Stimulated activated CD4-positive, alpha-beta T cell treated with anti-CD3 and anti-CD28 coated beads, Interleukin-2, amount 100 ng/mL, for 48 hours (primary cell): ENCODE results near the gene DMBX1.

Experiments used
- DNase-seq, 2 donors: peaks; one replicate each; pipeline ENCODE4 v3.0.0-alpha.2; 2020

The DMBX1 gene

DNA sequence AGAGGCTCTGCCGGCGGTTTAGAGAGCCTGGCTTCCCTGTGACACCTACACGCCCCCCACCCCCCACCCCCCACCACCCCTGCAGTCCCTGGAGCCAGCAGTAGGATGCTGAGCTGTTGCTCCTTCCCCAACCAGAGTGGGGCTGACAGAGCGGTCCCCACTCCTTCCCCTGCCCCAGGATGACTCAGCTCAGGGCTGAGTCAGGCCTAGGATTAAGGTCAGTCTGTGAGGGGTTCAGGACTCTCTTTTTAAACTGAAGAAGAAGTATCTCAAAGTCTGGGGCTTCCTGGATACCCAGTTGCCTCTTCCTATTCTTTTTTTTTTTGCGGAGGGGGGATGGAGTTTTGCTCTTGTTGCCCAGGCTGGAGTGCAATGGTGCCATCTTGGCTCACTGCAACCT is 19.1 kb downstream of the DMBX1 start:
- DNase-seq, result no peak

DNA sequence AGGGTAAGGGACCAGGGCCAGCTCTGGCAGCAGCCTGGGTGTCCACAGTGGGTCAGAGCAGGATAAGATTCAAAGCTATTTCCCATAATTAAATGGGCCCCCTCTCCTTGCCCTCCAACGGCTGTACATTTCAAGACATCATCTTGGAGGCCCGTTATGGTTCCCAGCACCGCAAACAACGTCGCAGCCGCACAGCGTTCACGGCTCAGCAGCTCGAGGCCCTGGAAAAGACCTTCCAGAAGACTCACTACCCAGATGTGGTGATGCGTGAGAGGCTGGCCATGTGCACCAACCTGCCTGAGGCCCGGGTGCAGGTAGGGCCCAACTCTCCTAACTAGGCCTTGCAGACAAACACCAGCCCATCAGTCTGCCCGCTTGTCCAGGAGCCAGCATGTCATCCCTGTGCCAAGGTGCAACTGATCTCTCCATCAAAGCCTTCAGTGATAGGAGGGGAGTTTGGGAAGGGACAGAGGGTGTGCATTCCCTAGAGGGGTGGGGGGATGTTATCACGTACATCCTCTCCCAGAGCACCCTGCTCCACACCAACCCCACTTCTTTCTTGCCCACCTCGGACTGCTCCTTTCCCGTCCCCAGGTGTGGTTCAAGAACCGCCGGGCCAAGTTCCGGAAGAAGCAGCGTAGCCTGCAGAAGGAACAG is 20.8 kb downstream of the DMBX1 start:
- no peak for DNase-seq

DNA sequence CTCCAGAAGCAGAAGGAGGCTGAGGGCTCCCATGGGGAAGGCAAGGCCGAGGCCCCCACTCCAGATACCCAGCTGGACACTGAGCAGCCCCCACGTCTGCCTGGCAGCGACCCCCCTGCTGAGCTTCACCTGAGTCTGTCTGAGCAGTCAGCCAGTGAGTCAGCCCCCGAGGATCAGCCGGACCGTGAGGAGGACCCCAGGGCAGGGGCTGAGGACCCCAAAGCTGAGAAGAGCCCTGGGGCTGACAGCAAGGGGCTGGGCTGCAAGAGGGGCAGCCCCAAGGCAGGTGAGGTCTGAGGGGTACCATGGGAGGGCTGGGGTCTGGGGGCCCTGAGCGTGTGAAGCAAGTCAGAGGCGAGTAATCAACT is 21.3 kb downstream of the DMBX1 start:
- no peak for DNase-seq

DNA sequence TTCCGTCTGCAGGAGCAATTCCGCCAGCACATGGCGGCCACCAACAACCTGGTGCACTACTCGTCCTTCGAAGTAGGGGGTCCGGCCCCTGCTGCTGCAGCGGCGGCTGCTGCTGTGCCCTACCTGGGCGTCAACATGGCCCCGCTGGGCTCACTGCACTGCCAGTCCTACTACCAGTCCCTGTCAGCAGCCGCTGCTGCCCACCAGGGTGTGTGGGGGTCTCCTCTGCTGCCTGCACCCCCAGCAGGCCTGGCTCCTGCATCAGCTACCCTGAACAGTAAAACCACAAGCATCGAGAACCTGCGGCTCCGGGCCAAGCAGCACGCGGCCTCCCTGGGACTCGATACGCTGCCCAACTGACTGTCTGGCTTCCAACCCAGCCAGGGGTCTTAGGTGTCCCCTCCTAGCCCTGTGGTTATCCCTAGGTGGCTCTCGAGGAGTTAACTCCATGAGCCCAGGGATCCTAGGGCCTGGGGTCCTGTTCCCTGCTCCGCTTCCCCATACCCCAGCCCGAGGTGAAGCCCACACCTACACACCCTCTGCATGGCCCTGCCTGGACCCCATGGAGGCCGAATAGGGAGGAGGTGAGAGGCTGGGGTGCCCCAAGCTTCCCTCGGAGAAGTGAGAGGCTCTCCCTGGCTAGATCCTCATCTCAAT is 22.6 kb downstream of the DMBX1 start:
- no peak for DNase-seq

DNA sequence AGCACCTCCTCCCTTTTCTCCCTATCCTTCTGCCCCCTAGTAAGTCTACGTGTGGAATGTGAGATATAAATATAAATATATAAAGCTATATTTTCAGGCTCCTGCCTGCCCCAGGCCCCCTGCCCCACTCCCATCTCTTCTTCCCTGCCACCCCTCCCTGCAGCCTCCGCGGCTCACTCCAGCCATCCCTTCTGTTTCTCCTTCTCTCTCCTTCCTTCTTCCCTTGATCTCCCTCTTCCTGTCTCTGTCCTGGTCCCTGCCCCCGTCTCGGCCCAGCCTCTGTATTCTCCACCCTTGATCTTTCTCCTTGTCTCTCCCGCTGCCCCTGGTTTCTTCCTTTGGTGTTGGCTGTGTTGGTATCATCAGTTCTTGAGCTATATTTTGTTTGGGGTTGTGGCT is 23.2 kb downstream of the DMBX1 start:
- DNase-seq, result no peak

DNA sequence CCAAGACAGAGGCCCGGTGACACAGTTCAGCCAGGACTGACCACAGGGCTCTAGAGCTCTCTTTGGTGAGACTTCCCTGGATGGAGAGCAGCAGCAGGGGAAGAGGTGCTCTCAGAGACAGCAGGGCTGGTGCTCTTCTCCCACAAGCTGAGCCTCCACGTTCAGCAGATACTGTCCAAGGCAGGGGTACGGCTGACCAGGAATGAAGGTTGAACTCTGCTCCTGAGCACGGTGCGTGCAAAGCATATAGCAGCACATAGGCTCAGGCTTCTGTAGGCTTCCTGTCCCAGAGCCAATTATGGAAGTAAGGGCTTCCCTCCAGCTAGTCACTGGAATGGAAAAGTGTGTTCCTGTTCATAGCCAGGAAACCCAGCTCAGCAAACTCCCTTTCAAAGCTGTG is 23.9 kb downstream of the DMBX1 start:
- DNase-seq, result no peak

DNA sequence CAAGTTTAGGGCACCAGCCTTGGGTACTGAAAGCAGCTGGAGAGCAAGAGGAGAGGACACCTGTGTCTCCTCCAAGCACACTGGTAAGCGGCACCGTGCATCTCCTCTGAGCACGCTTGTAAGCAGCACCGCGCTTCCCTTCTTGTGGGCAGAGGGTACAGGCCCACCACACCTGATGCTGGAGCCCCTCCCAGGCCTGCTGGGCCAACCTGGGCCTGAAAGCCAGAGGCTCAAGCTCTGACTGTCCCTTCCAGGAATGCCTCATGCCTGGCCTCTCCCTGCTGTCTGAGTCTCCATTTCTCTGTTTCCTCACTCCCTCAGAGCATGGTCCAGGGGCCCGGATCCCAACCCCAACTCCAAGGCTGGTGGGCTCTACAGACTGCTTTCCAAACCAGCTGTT is 25.9 kb downstream of the DMBX1 start:
- DNase-seq, result no peak

DNA sequence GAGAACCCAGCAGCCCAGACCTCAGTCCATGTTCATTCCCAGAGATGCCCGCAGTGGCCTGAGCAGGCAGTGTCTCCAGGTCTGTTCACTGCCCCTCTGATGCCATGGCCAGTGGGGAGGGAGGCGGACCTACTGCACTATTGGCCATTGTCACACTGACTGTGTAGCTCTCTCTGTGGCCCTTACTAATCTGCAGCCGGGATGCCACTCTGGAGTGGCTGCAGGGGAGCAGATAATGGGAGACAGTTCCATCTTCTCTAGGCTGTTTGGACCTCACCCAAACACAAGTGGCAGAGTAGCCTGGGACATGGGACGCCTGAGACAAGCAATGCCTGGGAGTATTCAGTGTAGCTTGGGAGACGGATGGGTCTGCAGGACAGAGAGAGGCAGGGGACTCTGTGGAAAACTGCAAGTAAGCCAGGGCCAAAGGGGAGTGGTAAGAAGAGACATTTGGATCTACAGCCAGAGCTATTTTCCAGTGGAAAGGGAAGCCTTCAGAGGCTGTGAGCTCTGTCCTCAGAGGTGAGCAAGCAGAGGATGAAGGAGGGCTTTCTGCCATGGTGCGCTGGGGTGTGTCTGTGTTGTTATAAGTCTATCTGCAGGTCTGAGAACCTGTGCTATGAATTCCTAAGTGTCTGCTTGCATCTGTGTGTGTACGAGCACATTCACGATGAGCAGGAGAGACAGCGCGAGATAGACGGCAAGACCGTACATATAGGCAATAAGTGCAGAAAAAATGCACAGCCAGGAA is 26.7 kb downstream of the DMBX1 start:
- no peak for DNase-seq

DNA sequence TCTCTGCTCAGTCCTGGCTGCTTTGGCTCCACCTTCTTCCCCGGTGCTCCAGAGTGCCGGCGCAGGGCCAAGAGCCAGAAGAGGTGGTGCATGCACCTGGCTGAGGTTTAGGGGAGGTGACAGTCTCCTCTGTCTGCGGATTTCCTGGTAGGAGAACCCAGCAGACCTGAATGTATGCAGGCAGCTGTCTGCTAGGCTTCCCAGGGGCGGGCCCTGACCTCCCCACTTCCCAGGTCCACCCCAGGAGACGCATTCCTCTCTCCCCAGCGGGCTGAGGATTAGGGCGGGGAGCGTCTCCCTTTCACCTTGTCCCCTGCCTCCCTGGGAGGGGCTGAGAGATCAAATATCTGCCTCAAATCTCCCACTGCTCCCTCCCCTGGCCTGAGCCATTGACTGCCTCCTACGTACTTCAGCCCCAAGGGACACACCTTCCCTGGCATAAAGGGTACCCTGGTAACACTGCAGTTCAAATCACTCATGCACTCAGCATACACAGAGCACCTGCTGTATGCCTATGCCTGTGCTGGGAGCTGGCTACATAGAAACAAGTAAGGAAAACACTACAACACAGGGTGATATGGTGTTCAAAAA is 27.5 kb downstream of the DMBX1 start:
- no peak for DNase-seq

DNA sequence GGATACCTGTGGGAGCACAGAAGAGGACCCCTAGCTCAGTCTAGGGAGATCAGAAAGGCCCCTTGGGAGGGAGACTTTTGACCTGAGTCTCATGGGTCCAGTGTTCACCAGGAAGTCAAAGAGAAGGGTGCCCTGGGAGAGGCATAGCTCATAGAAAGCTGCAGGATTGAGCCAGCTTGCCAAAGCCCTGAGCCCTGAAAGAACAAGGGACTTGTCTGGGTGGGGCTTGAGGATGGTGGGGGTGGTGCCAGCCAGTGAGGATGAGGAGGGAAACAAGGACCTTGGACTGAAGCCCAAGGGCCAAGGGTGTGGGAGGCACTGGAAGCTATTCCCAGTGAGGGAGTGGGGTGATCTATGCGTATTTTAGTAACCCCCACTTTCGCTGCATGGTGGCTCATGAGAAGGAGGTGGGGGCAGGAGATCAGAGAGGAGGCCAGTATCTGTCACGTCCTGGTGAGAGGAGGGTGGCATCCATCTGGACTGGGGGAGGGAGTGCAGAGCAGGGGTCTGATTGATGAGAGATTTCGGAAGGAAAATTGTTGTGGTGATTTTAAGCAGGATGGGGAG is 28.4 kb downstream of the DMBX1 start:
- no peak for DNase-seq

DNA sequence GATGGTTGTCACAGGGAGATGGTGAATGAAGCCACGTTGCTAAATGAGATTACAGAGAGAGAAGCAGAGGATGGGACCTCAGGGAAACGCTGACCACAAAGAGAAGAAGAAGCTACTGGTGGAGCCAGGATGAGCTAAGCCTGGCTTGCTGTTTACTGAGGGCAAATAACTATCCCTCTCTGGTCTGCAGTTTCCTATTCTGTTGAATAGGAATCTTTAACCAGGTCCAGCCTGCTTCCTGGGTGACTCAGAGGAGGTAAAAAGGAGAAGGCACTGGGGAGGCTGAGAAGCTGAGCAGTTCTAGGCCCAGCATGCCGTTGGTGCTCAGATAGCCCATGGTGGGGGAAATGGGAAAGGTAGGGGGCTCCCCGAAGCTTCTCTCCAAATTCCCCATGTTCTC is 29.6 kb downstream of the DMBX1 start:
- DNase-seq, result no peak

DNA sequence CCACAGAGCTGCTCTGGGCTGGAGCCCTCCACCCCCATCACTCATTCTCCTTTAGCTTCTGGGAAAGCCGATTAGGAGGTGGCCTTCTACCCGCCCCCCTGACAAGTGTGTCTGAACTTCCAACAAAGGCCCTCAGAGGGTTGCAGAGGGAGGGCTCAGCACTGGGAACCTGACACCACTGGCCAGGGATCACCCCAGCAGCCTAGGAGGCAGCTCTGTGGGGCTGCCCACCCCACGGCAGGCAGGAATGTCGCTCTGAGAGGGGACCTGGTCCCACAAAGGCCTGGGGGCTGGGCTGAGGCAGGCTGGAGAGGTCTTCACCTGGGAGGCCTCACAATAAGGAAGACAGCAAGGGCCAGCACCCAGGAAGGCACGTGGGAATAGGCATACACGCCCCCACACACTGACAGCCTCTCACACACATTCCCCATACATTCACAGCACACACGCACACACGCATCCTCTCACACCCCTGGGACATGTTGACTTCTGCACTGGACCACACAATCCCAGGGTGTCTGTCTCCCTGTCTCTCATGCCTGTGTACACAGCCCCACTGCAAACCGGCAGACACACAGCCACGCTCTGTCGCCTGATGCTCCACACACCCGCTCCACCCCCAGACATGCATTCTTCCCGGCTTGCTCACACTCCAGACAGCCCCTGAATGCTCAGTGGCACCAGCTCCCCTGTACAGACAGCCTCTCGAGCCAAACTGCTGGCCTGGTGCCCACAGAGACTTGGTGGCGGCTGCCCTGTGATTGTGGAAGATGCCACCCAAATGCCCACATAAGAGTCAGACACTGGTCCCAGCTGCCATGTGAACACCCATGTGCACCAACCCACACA is 30.7 kb downstream of the DMBX1 start:
- DNase-seq, result no peak

DNA sequence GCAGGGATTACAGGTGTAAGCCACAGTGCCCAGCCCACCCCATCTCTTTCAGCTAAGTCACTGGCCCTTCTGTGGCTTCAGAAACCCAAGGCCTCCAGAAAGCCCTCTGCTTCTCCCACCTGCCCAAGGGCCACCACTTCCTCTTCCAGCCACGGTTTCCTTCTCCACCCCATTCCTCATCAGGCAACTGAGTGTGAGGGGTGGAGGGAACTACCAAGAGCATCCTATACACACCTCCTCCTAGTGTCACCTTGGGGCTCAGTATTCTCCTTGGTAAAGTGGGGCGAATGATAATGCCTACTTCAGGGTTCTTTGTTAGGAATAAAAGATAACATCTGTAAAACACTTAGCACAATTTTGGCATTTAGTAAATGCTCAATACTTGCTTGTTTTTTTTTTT is 31.8 kb downstream of the DMBX1 start:
- no peak for DNase-seq

DNA sequence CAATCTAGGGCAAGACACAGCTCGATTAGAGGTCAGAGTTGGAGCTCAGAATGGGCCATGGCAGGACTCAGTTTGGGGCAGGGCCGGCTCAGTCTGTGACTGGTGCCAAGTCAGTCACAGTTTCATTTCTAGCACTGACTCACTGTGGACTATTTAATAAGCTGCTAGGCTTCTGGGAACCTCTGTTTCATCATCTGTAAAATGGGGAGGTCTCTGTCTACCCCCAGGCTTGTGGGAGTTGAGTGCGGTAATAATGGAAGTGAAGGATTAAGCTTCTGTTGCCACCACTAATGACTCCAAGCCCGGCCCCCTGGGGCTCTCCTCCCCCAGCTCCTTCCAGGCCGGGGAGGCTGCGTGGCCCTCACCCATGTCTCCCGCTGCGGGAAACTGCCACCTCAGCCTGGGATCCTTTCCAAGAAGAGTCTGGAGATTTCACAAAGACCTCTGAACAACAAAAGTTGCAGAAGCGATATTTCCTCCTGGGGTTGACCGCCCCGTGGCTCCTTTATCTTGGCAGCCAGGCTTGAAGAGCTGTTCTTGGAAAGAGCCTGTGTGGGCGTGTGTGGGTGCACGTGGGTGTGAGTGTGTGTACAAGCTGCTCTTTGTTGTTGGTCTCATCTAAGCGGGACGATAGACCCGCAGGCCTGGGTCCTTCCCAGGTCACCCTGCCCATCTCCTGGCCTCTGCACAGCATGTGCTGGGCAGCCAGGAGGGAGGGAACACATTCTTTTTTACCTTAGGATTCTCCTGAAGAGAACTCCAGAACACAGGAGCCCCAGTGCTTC is 32.7 kb downstream of the DMBX1 start:
- DNase-seq, result peak; percentile 28 to 33

DNA sequence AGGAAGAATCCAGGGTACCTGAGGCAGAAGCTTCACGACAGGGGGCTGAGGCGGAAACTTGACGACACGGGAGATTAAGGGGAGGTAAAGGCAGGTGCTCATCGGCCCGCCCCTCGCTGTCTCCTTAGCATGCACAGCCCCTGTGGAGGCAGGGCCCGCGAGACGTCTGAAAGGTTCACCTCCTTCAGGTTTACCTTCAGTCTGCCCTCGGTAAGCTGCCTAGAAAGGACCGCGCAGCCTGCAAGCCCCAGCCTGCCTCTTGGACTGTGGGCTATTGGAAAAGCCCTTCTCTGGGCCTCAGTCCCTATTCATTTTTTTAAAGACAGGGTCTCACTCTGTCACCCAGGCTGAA is 33.3 kb downstream of the DMBX1 start:
- no peak for DNase-seq

DNA sequence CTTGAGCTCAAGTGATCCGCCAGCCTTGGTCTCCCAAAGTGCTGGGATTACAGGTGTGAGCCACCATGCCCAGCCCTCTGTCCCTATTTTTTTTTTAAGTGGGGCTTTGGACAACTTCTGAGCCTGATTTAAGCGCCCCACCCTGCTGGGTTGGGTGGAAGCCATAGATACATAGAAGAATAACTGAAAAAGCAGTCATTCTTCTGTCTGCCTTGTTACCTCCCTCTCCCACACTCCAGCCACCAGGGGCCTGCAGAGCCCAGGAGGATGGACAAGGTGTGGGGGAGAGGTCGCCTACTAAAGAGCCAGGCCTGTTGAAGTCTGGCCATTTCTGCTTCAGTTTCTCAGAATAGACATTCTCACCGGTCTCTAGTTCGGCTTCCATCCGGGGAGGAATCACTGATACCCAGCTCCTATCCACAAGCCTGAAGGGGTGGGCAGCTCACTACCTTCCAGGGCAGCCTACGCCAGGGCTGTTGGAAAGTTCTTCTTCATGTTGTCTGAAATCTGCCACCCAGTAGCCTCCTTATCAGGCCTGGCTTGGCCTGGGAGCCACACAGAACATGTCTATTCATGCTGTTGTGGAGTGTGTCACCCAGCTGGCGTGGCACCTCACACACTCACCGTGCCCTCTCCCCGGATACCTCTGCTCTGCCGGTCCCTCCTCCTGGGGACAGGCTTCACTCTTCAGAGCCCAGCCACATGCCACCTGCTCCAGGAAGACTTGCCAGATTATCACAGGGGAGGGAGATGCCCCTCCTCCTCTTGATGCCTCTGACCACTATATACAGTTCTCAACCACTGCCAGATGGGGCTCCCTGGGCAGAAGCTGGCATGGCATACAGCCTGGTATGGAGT is 34.1 kb downstream of the DMBX1 start:
- no peak for DNase-seq

DNA sequence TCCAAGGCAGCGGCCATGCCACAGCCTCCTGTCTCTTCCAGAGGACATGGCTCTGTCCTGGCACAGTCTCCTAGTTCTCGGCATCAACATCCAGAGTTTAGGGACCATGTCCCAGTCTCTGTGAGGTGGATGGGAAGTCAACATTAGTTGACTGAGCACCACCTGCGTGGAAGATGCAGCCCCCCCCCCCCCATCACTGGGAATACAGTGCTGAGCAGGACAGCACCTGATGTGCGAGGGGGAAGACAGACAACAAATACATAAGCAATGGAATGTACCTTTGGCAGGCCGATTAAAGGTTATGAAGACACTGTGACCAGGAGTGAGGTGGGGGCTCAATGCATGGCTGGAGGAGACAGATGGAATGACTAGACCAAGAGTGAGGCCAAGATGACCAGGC is 35.2 kb downstream of the DMBX1 start:
- no peak for DNase-seq

DNA sequence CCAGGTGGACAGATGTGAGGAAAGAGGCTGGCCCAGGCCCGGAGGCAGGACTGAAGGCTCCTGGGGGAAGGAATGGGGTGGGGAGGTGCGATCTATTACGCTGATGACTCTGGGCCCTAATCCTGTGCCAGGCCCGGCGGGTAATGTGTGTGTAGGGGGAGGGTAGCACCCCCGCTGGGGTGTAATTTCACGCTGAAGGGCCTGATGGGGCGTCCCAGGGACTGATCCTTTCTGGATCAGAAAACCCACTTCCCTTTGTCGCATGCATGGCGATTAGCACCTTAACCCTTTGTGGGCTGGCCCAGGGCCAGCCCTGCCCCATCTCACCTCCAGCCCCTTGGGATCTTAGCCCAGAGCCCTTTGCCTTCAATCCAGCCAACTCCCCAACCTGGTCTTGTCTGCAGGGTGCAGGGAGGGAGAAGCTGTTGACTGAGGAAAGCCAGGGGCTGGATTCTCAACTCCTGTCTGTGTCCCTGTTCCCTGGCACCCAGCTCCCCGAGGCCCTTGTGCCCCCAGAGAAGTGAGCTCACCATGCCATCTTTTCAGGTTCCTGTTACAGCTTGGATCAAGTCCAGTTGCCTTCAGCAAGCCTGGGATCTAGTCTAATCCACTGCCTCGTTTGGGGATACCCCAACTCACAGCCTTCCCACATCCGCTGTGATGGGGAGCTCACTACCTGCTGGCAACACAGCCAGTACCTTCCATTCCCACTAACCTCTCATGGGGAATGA is 35.8 kb downstream of the DMBX1 start:
- no peak for DNase-seq

DNA sequence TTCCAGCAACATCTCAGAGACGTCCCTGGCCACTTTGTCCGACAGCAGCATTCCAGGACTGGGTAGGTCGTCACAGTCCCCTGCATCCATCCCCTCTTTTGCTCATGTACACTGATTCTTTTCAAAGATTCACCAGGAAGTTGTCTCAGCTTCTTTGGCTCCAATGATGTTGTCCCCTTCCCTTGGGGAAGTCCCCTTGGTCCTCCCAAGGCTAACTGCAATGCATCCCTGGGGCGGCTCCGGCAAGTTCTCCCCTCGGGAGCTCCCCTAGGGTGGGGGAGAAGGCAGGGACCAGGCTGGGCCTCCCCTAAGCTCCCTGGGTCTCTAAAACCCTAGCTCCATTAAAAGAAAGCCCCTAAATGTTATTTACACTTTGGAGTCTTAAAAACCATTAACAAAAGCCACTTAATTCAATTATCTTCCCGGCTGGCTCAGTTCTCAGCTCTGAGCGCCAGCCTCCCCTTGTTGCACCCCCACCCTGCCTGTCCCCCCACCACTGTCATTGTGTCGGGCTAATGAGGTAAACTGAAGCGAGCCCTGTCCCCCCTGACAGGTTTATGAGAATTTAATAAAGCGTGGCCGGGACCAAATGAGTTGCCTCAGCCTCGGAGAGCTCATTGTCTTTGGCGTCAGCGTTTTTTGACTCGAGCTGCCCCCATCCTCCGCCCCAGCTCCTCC is 36.5 kb downstream of the DMBX1 start:
- DNase-seq, result no peak
